GM12878 (cell line): Measurements from ENCODE around the gene PI3. TPM values are rescaled to one million over a fixed set of nuclear protein-coding genes. Genes with fewer than 3 reads are reported as not detected.

Experiments
- ATAC-seq: fragments of 200-7000 bp; cut with Tn5 transposase; 3 replicates; pipeline ENCODE4 v1.9.1; 2020; ENCODE audit warnings: mild to moderate bottlenecking, moderate library complexity
- BruUV-seq: library from RNA; stranded (reverse); fragments of 400-500 nt; replicated peaks from 2 replicates; lab custom pipeline; 2021; lab: Mats Ljungman, UMichigan
- CTCF ChIA-PET: fragments of 300-600 bp; sonication (Branson Sonifier 250); formaldehyde crosslinking; extraction: SDS; loops from one replicate; lab custom pipeline; 2021; ENCODE audit warnings: inconsistent platforms; lab: Yijun Ruan, JAX
- POLR2A ChIA-PET: fragments of 350-600 bp; formaldehyde crosslinking; extraction: SDS; loops from one replicate; lab custom pipeline; 2021; ENCODE audit warnings: inconsistent platforms; lab: Charles Lee
- RAD21 ChIA-PET: fragments of 300-600 bp; sonication (Branson Sonifier 250); formaldehyde crosslinking; loops from one replicate; lab custom pipeline; 2023; ENCODE audit warnings: antibody characterized with exemption; ENCODE audit not compliant: unreplicated experiment; lab: Charles Lee
- SMC1A ChIA-PET: fragments of 300-600 bp; sonication (Branson Sonifier 250); formaldehyde crosslinking; loops from one replicate; lab custom pipeline; 2023; ENCODE audit not compliant: unreplicated experiment, uncharacterized antibody; lab: Charles Lee
- DNase-seq: peaks from one replicate; pipeline ENCODE4 v3.0.0-alpha.2; 2011; ENCODE audit warnings: low read depth, low spot score
- FAIRE-seq: peaks from 3 replicates; lab custom pipeline; 2011; peaks lifted over from hg19 to GRCh38; lab: Jason Lieb, UNC
- H2AFZ ChIP-seq: 2 replicates; pipeline ENCODE4 v1.6.0; 2011; ENCODE audit warnings: low read depth, low read length, control low read depth; ENCODE audit not compliant: control insufficient read depth
- H3K27ac ChIP-seq: 2 replicates; pipeline ENCODE4 v1.5.1; 2011; ENCODE audit warnings: control low read depth; ENCODE audit not compliant: control insufficient read depth, insufficient read depth
- H3K27me3 ChIP-seq, 2 experiments: replicated peaks in 1 of 2; 2 replicates each; pipeline versions ENCODE4 v1.6.0 to v1.6.1; 2011; ENCODE audit warnings: low read length in 1 of 2; ENCODE audit not compliant: control insufficient read depth in 2 of 2, insufficient read depth in 2 of 2
- H3K36me3 ChIP-seq, 2 experiments: 2 replicates each; pipeline ENCODE4 v1.5.1; 2011; ENCODE audit warnings: low read length in 1 of 2; ENCODE audit not compliant: control insufficient read depth in 2 of 2, insufficient read depth in 2 of 2
- H3K4me1 ChIP-seq: 2 replicates; pipeline ENCODE4 v1.6.1; 2011; ENCODE audit warnings: mild to moderate bottlenecking, low read length, moderate library complexity, mixed read lengths; ENCODE audit not compliant: control insufficient read depth, insufficient read depth
- H3K4me2 ChIP-seq: 2 replicates; pipeline ENCODE4 v1.6.0; 2011; ENCODE audit warnings: control low read depth; ENCODE audit not compliant: control insufficient read depth, insufficient read depth
- H3K4me3 ChIP-seq: fragments of 200-600 bp; sonication (generic); 2 replicates; pipeline ENCODE4 v1.5.1; 2016
- H3K79me2 ChIP-seq: 2 replicates; pipeline ENCODE4 v1.6.0; 2011; ENCODE audit warnings: low read length; ENCODE audit not compliant: control insufficient read depth, insufficient read depth
- H3K9ac ChIP-seq: 2 replicates; pipeline ENCODE4 v1.8.0; 2011; ENCODE audit warnings: low read length, control low read depth, mixed read lengths; ENCODE audit not compliant: control insufficient read depth, insufficient read depth
- H3K9me3 ChIP-seq: replicated peaks from 3 replicates; pipeline ENCODE4 v1.5.1; 2011; ENCODE audit warnings: mild to moderate bottlenecking, low read length; ENCODE audit not compliant: control insufficient read depth, insufficient read depth
- H4K20me1 ChIP-seq: 2 replicates; pipeline ENCODE4 v1.6.0; 2011; ENCODE audit not compliant: control insufficient read depth, insufficient read depth
- BHLHE40 ChIP-seq, 2 experiments: fragments of 450-650 bp in 1 of 2; IDR thresholded peaks; 2 replicates each; pipeline ENCODE4 v1.6.1; 2011 to 2017; ENCODE audit warnings: low read depth in 2 of 2, borderline replicate concordance in 1 of 2, improper control_type of control experiment in 1 of 2, low read length in 1 of 2, mild to moderate bottlenecking in 1 of 2
- ELK1 ChIP-seq: IDR thresholded peaks from 2 replicates; pipeline ENCODE4 v1.6.1; 2012; ENCODE audit warnings: low read depth, low read length, improper control_type of control experiment
- HDAC6 ChIP-seq: fragments of 200-600 bp; sonication (generic); IDR thresholded peaks from one replicate; pipeline ENCODE4 v1.8.0; 2017; ENCODE audit warnings: antibody characterized with exemption; ENCODE audit not compliant: unreplicated experiment
- HDGF ChIP-seq: fragments of 450-650 bp; IDR thresholded peaks from 2 replicates; pipeline ENCODE4 v1.6.1; 2016; ENCODE audit warnings: antibody characterized with exemption
- JUND ChIP-seq: IDR thresholded peaks from 2 replicates; pipeline ENCODE4 v1.6.1; 2012; ENCODE audit warnings: low read depth, mild to moderate bottlenecking, low read length, improper control_type of control experiment, moderate library complexity
- KLF5 ChIP-seq: fragments of 450-650 bp; IDR thresholded peaks from 2 replicates; pipeline ENCODE4 v1.6.1; 2014; ENCODE audit warnings: mild to moderate bottlenecking; ENCODE audit not compliant: partially characterized antibody
- NFIC ChIP-seq: IDR thresholded peaks from 2 replicates; pipeline ENCODE4 v1.6.1; 2012; ENCODE audit warnings: low read depth, mild to moderate bottlenecking, inconsistent platforms, low read length, moderate library complexity
- POLR2A ChIP-seq: IDR thresholded peaks from 2 replicates; pipeline ENCODE4 v1.6.1; 2011; ENCODE audit warnings: low read depth, mild to moderate bottlenecking, low read length
- RAD51 ChIP-seq: fragments of 450-650 bp; IDR thresholded peaks from 2 replicates; pipeline ENCODE4 v1.6.1; 2016; ENCODE audit warnings: moderate library complexity, mild to moderate bottlenecking, inconsistent platforms
- RELA ChIP-seq: fragments of 450-650 bp; IDR thresholded peaks from 2 replicates; pipeline ENCODE4 v1.8.0; 2014; ENCODE audit warnings: borderline replicate concordance; ENCODE audit not compliant: partially characterized antibody
- RUNX3 ChIP-seq: IDR thresholded peaks from 2 replicates; pipeline ENCODE4 v1.6.1; 2012; ENCODE audit warnings: low read length, inconsistent platforms
- SKIL ChIP-seq: fragments of 450-650 bp; IDR thresholded peaks from 2 replicates; pipeline ENCODE4 v1.6.1; 2017; ENCODE audit warnings: mild to moderate bottlenecking, low read depth, inconsistent platforms; ENCODE audit not compliant: poor library complexity, severe bottlenecking
- STAT1 ChIP-seq: fragments of 450-650 bp; conservative IDR thresholded peaks from 2 replicates; pipeline ENCODE4 v1.6.1; 2014; ENCODE audit warnings: antibody characterized with exemption, mild to moderate bottlenecking
- SUZ12 ChIP-seq: fragments of 200-600 bp; sonication (generic); IDR thresholded peaks from one replicate; pipeline ENCODE4 v1.6.1; 2018; ENCODE audit warnings: antibody characterized with exemption, mild to moderate bottlenecking; ENCODE audit not compliant: unreplicated experiment
- TCF12 ChIP-seq: IDR thresholded peaks from 2 replicates; pipeline ENCODE4 v1.6.1; 2011; ENCODE audit warnings: low read depth, mild to moderate bottlenecking, low read length
- TCF7 ChIP-seq: IDR thresholded peaks from 2 replicates; pipeline ENCODE4 v1.6.1; 2014; ENCODE audit warnings: antibody characterized with exemption, borderline replicate concordance
- ZBED1 ChIP-seq: IDR thresholded peaks from 2 replicates; pipeline ENCODE4 v1.6.1; 2016; ENCODE audit warnings: borderline replicate concordance
- ZNF207 ChIP-seq: fragments of 450-650 bp; IDR thresholded peaks from 2 replicates; pipeline ENCODE4 v1.6.1; 2014; ENCODE audit warnings: antibody characterized with exemption, mild to moderate bottlenecking, borderline replicate concordance
- WGBS: methylation state at CpG from one replicate; pipeline ENCODE4 v1.1.6; 2016; ENCODE audit warnings: low lambda C conversion rate; ENCODE audit not compliant: insufficient replicate concordance, insufficient coverage; ENCODE audit errors: missing lambda C conversion rate; 5-methylcytosine and 5-hydroxymethylcytosine counted together
- in situ Hi-C: fragments of 300-500 bp; cut with MboI; formaldehyde crosslinking; loops from 9 replicates; pipeline ENCODE4 v1.14.3; 2018; ENCODE audit warnings: mixed read lengths
- intact Hi-C: fragments of 100-400 bp; cut with micrococcal nuclease; formaldehyde crosslinking; loops from one replicate; pipeline ENCODE4 v1.14.2; 2022; ENCODE audit not compliant: unreplicated experiment
- polyA plus RNA-seq, 11 experiments: library from polyadenylated mRNA; depleted of rRNA in 4 of 11; unstranded in 6 of 11; stranded (reverse) in 5 of 11; fragments of >200 nt; fragmentation: Nextera tagmentation in 4 of 11; fragmentation: Illumina TruSeq in 1 of 11; extraction: Ambion mirVana in 4 of 11; extraction: Trizol in 1 of 11; gene quantifications; 1 replicate in 1 of 11; 2 replicates in 10 of 11; pipeline versions ENCODE4 v1.2.1 to v1.2.3, GENCODE V29; 2011 to 2016; ENCODE audit warnings: inconsistent platforms in 2 of 11, missing spikeins in 2 of 11, low read depth in 1 of 11
- total RNA-seq, 4 experiments: library from RNA; depleted of rRNA in 3 of 4; stranded (reverse); fragments of >200 nt in 3 of 4; fragmentation: Illumina TruSeq in 1 of 4; extraction: Trizol in 1 of 4; gene quantifications; 2 replicates each; pipeline versions ENCODE4 v1.2.1 to v1.2.3, GENCODE V29; 2013 to 2021

Gene PI3
- total and polyA plus RNA-seq, 10 of the 15 experiments (the other 5 are each of a cell fraction or from before 2014, with no cell fraction given) = not detected

GRCh38 chr20:45152405-45152804, 22.3 kb upstream of the PI3 start (continued):
- TF ChIP-seq JUND (no peak), KLF5 (no peak), STAT1 (no peak)
- TF ChIP-seq, all 136 proteins: peak for 0

- 63% methylated on average over 3 of the region's 3 CpGs for WGBS
- DNase-seq = no peak
- RAD21 ChIA-PET = no interaction called here
Measured at GRCh38 chr20:45153147-45153546, 21.6 kb upstream of the PI3 start.

More at GRCh38 chr20:45153147-45153546, 21.6 kb upstream of the PI3 start:
- in situ Hi-C loops = no loop called here
- Histone ChIP-seq H3K27me3 (no peaks in the 10 kb centered on the region), H3K4me3 (no peak overlapping the region), H3K27ac (no peak overlapping the region), H3K9me3 (no peaks in the 10 kb centered on the region; the same call in 2 of the 3 replicates), H3K4me1 (peaks cover 3% of the 10 kb centered on the region), H3K4me2 (no peak overlapping the region), H3K79me2 (no peaks in the 10 kb centered on the region), H3K36me3 (no peaks in the 10 kb centered on the region), H3K9ac (no peak overlapping the region), H4K20me1 (no peaks in the 10 kb centered on the region), H2AFZ (no peak overlapping the region)
- intact Hi-C loops = no loop called here
- FAIRE-seq (no peak), ATAC-seq (no peak)
- ChIA-PET POLR2A (no interaction called here), SMC1A (interaction anchor here (1.4 to 1.5 kb wide), 2 partner anchors 13 to 138 kb away, joined by 3 read pairs; no protein-coding TSS in a partner anchor), CTCF (no interaction called here)
- TF ChIP-seq HDAC6 = no peak
- TF ChIP-seq POLR2A = no peak
- TF ChIP-seq TCF7 = no peak
- TF ChIP-seq ZBED1 = no peak
- TF ChIP-seq ZNF207 = no peak
- no peak for TF ChIP-seq RAD51
- no peak for TF ChIP-seq TCF12
- TF ChIP-seq SKIL = no peak
- no peak for TF ChIP-seq RELA
- no peak for TF ChIP-seq HDGF
- TF ChIP-seq RUNX3 = no peak
- TF ChIP-seq ELK1 = no peak
- no peak for TF ChIP-seq BHLHE40 (IDR thresholded peaks at IDR 0.05; ENCODE audit: borderline replicate concordance in 1 of 2, low read depth in 2 of 2, low read length in 1 of 2)
- no peak for TF ChIP-seq NFIC
- TF ChIP-seq SUZ12 = no peak
- no TSS peak for BruUV-seq
